B cell (primary cell): ENCODE results near the gene SLC44A2. TPM values are rescaled to one million over a fixed set of nuclear protein-coding genes. Genes with fewer than 3 reads are reported as not detected.

ENCODE experiments used
- ATAC-seq: fragments of 200-7000 bp; cut with Tn5 transposase; one replicate; pipeline ENCODE4 v1.10.0; 2021; ENCODE audit warnings: low read depth, mild to moderate bottlenecking, moderate number of reproducible peaks, moderate library complexity
- CTCF ChIA-PET: fragments of 350-600 bp; sonication (Branson Sonifier 250); formaldehyde crosslinking; loops from one replicate; lab custom pipeline; 2021; ENCODE audit warnings: antibody characterized with exemption, inconsistent platforms; lab: Charles Lee
- POLR2A ChIA-PET: fragments of 350-600 bp; sonication (Branson Sonifier 250); formaldehyde crosslinking; loops from one replicate; lab custom pipeline; 2021; ENCODE audit warnings: antibody characterized with exemption; lab: Charles Lee
- DNase-seq: peaks from one replicate; pipeline ENCODE4 v3.0.0; 2013
- H2AFZ ChIP-seq: 2 replicates; pipeline ENCODE4 v1.6.1; 2012; ENCODE audit warnings: mild to moderate bottlenecking, low read depth, low read length; ENCODE audit not compliant: insufficient read depth, poor library complexity, severe bottlenecking
- H3K27ac ChIP-seq, 2 donors: 1 replicate in 1 of 2; 2 replicates in 1 of 2; pipeline ENCODE4 v1.5.1; 2012 to 2013; ENCODE audit warnings: low read length in 2 of 2, mild to moderate bottlenecking in 2 of 2, moderate library complexity in 1 of 2
- H3K27me3 ChIP-seq, 4 experiments: fragments of 200-600 bp in 1 of 4; sonication (generic) in 1 of 4; replicated peaks in 1 of 4; 1 replicate in 2 of 4; 2 replicates in 2 of 4; pipeline versions ENCODE4 v1.6.1 to v1.7.0; 2013 to 2016; ENCODE audit warnings: low read length in 3 of 4, mild to moderate bottlenecking in 2 of 4, mixed read lengths in 1 of 4, moderate library complexity in 1 of 4; ENCODE audit not compliant: insufficient read depth in 4 of 4, control insufficient read depth in 3 of 4; ENCODE audit errors: control extremely low read depth in 1 of 4
- H3K36me3 ChIP-seq, 2 experiments: replicated peaks in 1 of 2; 1 replicate in 1 of 2; 2 replicates in 1 of 2; pipeline versions ENCODE4 v1.6.1 to v1.7.1; 2013; ENCODE audit warnings: low read length in 1 of 2; ENCODE audit not compliant: insufficient read depth in 2 of 2, control insufficient read depth in 1 of 2; ENCODE audit errors: control extremely low read depth in 1 of 2, extremely low read depth in 1 of 2
- H3K4me1 ChIP-seq, 2 donors: fragments of 200-600 bp in 1 of 2; sonication (generic) in 1 of 2; 1 replicate in 1 of 2; 2 replicates in 1 of 2; pipeline versions ENCODE4 v1.5.1 to v1.6.1; 2013 to 2017; ENCODE audit warnings: low read length in 2 of 2; ENCODE audit not compliant: control insufficient read depth in 2 of 2, insufficient read depth in 2 of 2
- H3K4me2 ChIP-seq: replicated peaks from 2 replicates; pipeline ENCODE3; 2012; ENCODE audit warnings: mild to moderate bottlenecking, low read depth, low read length; ENCODE audit not compliant: poor library complexity, severe bottlenecking
- H3K4me3 ChIP-seq, 5 experiments: fragments of 200-600 bp in 1 of 5; sonication (generic) in 1 of 5; 1 replicate in 3 of 5; 2 replicates in 2 of 5; pipeline versions ENCODE4 v1.5.1 to v1.7.0; 2011 to 2016; ENCODE audit warnings: low read length in 4 of 5, mild to moderate bottlenecking in 4 of 5, low read depth in 2 of 5, control low read depth in 1 of 5, moderate library complexity in 1 of 5; ENCODE audit not compliant: insufficient read depth in 1 of 5; ENCODE audit errors: control extremely low read depth in 1 of 5, extremely low read depth in 1 of 5
- H3K79me2 ChIP-seq: fragments of 200-600 bp; sonication (generic); one replicate; pipeline ENCODE4 v1.6.0; 2016; ENCODE audit warnings: low read length; ENCODE audit not compliant: control insufficient read depth, insufficient read depth
- H3K9ac ChIP-seq: fragments of 200-600 bp; sonication (generic); 2 replicates; pipeline ENCODE4 v1.6.1; 2017; ENCODE audit warnings: mild to moderate bottlenecking, low read length, moderate library complexity
- H3K9me3 ChIP-seq, 3 donors: one replicate each; pipeline versions ENCODE4 v1.6.1 to v1.7.1; 2013; ENCODE audit warnings: low read length in 2 of 3; ENCODE audit not compliant: control insufficient read depth in 2 of 3, insufficient read depth in 1 of 3; ENCODE audit errors: control extremely low read depth in 1 of 3
- H4K20me1 ChIP-seq: 2 replicates; pipeline ENCODE4 v1.6.0; 2012; ENCODE audit warnings: mild to moderate bottlenecking, low read length; ENCODE audit not compliant: insufficient read depth, control insufficient read depth, poor library complexity, severe bottlenecking
- H3K27ac Mint-ChIP-seq: one replicate; pipeline ENCODE4 v1.8.0; 2021; ENCODE audit warnings: mixed read lengths
- H3K27me3 Mint-ChIP-seq: one replicate; pipeline ENCODE4 v1.8.0; 2021; ENCODE audit warnings: mixed read lengths
- H3K4me1 Mint-ChIP-seq: one replicate; pipeline ENCODE4 v1.8.0; 2021; ENCODE audit warnings: mixed read lengths
- H3K4me3 Mint-ChIP-seq: one replicate; pipeline ENCODE4 v1.8.0; 2021; ENCODE audit warnings: mixed read lengths
- H3K9me3 Mint-ChIP-seq: one replicate; pipeline ENCODE4 v1.8.0; 2022; ENCODE audit warnings: mixed read lengths; ENCODE audit not compliant: insufficient read depth
- EZH2 ChIP-seq: IDR thresholded peaks from 2 replicates; pipeline ENCODE4 v1.6.1; 2012; ENCODE audit warnings: borderline replicate concordance, low read depth, mild to moderate bottlenecking, moderate library complexity, low read length; ENCODE audit not compliant: insufficient read depth, poor library complexity, severe bottlenecking
- WGBS: methylation state at CpG from one replicate; pipeline ENCODE4 v1.1.5; 2013; ENCODE audit warnings: missing lambda C conversion rate; ENCODE audit not compliant: insufficient coverage; 5-methylcytosine and 5-hydroxymethylcytosine counted together
- intact Hi-C: fragments of 100-400 bp; cut with micrococcal nuclease; formaldehyde crosslinking; loops from one replicate; pipeline ENCODE4 v1.10.0; 2022
- polyA plus RNA-seq: library from polyadenylated mRNA; depleted of rRNA; stranded (reverse); fragments of >200 nt; gene quantifications from 2 replicates; pipeline ENCODE4 v1.2.3, GENCODE V29; 2012
- total RNA-seq, 2 donors: library from RNA; stranded (reverse); fragments of 120-200 nt in 1 of 2; gene quantifications; 1 replicate in 1 of 2; 2 replicates in 1 of 2; pipeline versions ENCODE4 v1.2.3 to v1.2.4, GENCODE V29; 2013 to 2022

SLC44A2 gene
- total and polyA plus RNA-seq, 2 donors (not counting 1 experiment from before 2014, with no cell fraction given), result 245 to 369 TPM

GRCh38 chr19:10653732-10654609 lies 28.6 kb downstream of the SLC44A2 start, which contains the start of gene ILF3:
Gene ILF3 (plus strand): TSS chr19:10654346. CDS start chr19:10670606, 16,260 bp downstream.
- ATAC-seq, result peak; percentile 80
- H3K9ac ChIP-seq, result peak within 1 kb of the TSS; percentile 100
- peaks cover 67% of the 10 kb centered on the region for H3K79me2 ChIP-seq
- DNase-seq, result peak; percentile 100
- ChIA-PET CTCF (interaction anchor here (1.2 to 4.9 kb wide), 2 partner anchors 10 to 73 kb away, joined by 5 to 53 read pairs; no protein-coding TSS in a partner anchor), POLR2A (interaction anchor here (1.0 to 1.8 kb wide), 3 partner anchors 10 to 88 kb away, joined by 3 to 8 read pairs (median 6); partner anchors contain the start of gene KRI1)
- Mint-ChIP-seq H3K27me3 (no peaks in the 10 kb centered on the region), H3K27ac (peak within 1 kb of the TSS; percentile 100), H3K4me1 (peaks cover 43% of the 10 kb centered on the region), H3K4me3 (peak within 1 kb of the TSS; percentile 98), H3K9me3 (no peaks in the 10 kb centered on the region)
- no peaks in the 10 kb centered on the region for H3K9me3 ChIP-seq
- H3K36me3 ChIP-seq, result peaks cover 0 to 3% of the 10 kb centered on the region in 2 experiments
- intact Hi-C loops, result loop anchor here (1.0 to 5.0 kb wide), 11 partner anchors 47 to 322 kb away; partner anchors contain the start of genes CARM1, CDC37, KRI1 and QTRT1
- H3K4me2 ChIP-seq, result peak within 1 kb of the TSS; percentile 97
- H3K27me3 ChIP-seq, result no peaks in the 10 kb centered on the region
- H2AFZ ChIP-seq, result peak within 1 kb of the TSS; percentile 81
- no peak for TF ChIP-seq EZH2
- under 1% methylated on average over 88 of the region's 91 CpGs for WGBS
- peaks cover 28 to 36% of the 10 kb centered on the region in 2 donors for H3K4me1 ChIP-seq
- H4K20me1 ChIP-seq, result peaks cover 41% of the 10 kb centered on the region
- H3K4me3 ChIP-seq, result peak within 1 kb of the TSS; percentile 67 to 100 (median 96)
- peak within 1 kb of the TSS; percentile 99 to 100 for H3K27ac ChIP-seq
